DMS114 treated with DMSO at 0.1 percent for 48 hours (cell line): ENCODE results near the gene TRIM56.
A peak's percentile ranks its signal among the peaks of the same experiment; 100 is the strongest.
"Not testable (repeated sequence)": the region's sequence is repeated elsewhere in the genome, so short reads cannot be mapped to it uniquely, and the experiment has no call there.

Experiments
- DNase-seq: peaks from one replicate; lab custom pipeline; 2025; ENCODE audit not compliant: unreplicated experiment; lab: John Stamatoyannopoulos, UW

Gene TRIM56, protein sequence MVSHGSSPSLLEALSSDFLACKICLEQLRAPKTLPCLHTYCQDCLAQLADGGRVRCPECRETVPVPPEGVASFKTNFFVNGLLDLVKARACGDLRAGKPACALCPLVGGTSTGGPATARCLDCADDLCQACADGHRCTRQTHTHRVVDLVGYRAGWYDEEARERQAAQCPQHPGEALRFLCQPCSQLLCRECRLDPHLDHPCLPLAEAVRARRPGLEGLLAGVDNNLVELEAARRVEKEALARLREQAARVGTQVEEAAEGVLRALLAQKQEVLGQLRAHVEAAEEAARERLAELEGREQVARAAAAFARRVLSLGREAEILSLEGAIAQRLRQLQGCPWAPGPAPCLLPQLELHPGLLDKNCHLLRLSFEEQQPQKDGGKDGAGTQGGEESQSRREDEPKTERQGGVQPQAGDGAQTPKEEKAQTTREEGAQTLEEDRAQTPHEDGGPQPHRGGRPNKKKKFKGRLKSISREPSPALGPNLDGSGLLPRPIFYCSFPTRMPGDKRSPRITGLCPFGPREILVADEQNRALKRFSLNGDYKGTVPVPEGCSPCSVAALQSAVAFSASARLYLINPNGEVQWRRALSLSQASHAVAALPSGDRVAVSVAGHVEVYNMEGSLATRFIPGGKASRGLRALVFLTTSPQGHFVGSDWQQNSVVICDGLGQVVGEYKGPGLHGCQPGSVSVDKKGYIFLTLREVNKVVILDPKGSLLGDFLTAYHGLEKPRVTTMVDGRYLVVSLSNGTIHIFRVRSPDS

DNA sequence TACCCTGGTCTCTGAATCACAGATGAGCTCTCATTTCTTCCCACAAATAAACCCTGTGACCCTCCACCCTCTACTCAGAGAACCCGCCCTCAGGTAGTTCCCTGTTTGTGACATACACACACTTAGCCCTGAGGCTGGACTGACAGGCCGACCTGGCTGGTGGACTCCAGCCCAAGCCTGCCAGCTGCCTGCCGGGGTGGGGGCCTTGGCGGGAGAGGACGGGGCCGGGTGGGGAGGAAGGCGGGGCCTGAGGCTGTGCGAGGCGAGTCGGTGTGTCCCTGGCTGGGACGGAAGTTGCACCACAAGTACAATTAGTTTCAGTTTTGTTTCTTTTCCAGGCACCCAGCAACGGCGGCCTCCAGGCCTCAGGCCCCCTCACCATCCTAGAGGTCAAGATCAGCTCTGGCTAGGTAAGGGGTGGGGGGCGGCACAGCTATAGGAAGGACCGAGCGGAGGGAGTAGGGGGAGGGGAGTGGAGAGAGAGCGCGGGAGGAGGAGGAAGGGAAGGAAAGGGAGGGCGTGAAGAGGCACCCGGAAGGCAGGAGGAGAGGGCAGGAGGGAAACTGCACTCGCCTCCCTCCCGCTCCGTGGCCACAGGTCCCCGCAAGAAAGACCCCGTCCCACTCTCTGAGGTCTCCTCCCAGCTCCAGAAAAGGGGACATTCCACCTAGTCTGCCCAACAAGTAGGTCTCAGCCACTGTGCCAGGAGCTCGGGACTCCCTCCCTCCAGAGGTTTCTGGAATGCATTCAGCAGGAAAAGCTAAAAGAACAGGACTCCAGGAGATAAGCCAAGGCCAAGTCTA is at the start of gene TRIM56:
TRIM56 (plus strand) TSS at position 320 of the 803 bp plus-strand sequence. CDS start 1,832 bp downstream, outside the sequence.
- DNase-seq: peak; percentile 67

DNA sequence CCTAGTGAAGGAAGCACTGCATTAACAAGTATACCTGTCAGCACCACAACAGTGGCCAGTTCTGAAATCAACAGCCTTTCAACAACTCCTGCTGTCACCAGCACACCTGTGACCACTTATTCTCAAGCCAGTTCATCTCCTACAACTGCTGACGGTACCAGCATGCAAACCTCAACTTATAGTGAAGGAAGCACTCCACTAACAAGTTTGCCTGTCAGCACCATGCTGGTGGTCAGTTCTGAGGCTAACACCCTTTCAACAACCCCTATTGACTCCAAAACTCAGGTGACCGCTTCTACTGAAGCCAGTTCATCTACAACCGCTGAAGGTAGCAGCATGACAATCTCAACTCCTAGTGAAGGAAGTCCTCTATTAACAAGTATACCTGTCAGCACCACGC is 49.3 kb upstream of the TRIM56 start:
- no peak for DNase-seq

DNA sequence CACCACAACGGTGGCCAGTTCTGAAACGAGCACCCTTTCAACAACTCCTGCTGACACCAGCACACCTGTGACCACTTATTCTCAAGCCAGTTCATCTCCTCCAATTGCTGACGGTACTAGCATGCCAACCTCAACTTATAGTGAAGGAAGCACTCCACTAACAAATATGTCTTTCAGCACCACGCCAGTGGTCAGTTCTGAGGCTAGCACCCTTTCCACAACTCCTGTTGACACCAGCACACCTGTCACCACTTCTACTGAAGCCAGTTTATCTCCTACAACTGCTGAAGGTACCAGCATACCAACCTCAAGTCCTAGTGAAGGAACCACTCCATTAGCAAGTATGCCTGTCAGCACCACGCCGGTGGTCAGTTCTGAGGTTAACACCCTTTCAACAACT is 44.0 kb upstream of the TRIM56 start:
- not testable (repeated sequence) for DNase-seq

DNA sequence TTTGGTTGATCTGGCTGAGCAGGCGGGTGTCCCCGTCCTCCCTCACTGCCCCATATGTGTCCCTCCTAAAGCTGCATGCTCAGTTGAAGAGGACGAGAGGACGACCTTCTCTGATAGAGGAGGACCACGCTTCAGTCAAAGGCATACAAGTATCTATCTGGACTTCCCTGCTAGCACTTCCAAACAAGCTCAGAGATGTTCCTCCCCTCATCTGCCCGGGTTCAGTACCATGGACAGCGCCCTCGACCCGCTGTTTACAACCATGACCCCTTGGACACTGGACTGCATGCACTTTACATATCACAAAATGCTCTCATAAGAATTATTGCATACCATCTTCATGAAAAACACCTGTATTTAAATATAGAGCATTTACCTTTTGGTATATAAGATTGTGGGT is 26.9 kb upstream of the TRIM56 start:
- no peak for DNase-seq

DNA sequence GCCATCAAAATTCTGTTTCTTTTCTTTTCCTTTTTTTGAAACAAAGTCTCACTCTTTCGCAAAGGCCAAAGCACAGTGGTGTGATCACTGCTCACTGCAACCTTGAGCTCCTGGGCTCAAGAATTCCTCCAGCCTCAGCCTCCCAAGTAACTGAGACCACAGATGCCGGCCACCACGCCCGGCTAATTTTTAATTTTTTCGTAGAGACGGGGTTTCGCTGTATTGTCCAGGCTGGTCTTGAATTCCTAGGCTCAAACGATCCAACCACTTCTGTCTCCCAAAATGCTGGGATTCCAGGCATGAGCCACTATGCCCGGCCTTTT is 25.7 kb upstream of the TRIM56 start:
- DNase-seq: no peak

DNA sequence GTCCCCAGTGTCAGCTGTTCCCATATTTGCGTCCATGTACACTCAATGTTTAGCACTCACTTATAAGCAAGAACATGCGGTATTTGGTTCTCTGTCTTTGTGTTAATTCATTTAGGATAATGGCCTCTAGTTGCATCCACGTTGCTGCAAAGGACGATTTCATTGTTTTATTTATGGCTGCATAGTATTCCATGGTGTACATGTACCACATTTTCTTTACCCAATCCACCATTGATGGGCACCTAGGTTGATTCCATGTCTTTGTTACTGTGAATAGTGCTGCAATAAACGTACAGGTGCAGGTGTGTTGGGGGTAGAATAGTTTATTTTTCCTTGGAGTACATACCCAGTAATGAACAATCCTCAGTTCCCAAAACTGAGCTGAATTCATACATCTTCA is 24.3 kb upstream of the TRIM56 start:
- DNase-seq: no peak

DNA sequence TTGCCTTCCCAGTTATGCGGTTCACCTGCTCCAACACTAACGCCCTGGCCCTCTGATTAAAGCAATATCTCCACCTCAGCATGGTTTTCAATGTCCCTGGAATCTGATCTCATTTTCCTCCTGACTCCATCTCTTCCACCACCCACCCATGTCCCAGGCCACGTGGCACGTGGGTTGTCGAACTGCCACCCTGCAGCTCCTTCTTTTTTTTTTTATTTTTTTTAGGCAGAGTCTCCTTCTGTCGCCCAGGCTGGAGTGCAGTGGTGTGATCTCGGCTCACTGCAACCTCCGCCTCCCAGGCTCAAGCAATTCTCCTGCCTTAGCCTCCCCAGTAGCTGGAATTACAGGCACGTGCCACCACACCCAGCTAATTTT is 21.1 kb upstream of the TRIM56 start:
- not testable (repeated sequence) for DNase-seq

DNA sequence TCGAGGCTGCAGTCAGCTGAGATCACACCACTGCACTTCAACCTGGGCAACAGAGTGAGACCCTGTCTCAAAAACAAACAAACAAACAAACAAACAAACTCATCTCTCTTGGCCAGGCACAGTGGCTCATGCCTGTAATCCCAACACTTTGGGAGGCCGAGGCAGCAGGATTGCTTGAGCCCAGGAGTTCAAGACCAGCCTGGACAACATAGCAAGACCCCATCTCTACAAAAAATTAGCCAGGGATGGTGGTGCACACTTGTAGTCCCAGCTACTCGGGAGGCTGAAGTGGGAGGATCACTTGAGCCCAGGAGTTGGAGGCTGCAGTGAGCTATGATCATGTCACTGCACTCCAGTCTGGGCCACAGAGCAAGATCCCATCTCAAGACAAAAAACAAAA is 20.1 kb upstream of the TRIM56 start:
- not testable (repeated sequence) for DNase-seq

DNA sequence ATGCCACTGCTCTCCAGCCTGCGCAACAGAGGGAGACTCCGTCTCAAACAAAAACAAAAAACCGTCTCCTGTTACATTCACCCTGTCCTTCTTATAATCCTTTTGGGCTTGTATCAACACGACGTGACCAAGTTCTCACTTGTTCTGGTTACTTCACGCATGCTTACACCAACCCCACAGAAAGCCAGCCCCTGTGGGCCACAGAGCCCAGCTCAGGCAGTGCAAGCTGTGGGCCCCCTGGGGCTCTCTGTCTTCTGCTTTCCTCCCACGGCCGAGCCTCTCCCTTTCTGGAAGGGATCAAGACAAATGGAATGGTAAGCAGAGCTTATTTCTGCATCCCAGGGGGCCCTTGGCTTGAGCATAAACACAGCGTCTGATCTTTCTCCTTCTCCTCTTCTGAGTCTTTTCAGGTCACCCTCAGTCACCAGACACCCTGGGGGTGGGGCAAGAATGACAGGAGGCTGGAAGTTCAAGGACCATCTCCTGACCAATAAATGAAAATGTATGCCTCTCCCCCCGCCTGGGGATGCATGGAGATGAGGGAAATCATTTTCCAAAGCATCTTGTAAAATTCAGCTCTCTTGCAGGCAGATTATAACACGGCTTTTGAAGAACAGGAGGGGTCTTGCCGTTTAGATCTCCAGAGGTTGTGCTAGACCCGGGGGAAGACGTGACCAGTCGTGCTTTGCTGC is 19.0 kb upstream of the TRIM56 start:
- no peak for DNase-seq

DNA sequence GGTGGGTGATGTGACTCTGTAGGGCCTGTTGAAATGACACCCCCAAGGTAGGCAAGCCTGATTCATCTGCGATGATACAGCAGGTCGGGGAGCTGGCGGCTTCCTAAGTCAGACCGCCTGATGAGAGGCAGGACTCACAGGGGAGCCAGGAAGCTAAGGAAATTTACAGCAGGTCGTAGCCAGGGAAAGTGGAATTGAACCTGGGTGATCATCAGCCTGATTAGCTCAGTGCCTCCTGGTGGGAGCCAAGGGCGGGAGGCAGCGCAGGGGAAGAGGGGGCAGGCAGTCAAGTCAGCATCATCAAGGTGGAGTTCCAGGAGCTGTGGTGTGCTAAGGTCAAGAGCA is 18.5 kb upstream of the TRIM56 start:
- no peak for DNase-seq

DNA sequence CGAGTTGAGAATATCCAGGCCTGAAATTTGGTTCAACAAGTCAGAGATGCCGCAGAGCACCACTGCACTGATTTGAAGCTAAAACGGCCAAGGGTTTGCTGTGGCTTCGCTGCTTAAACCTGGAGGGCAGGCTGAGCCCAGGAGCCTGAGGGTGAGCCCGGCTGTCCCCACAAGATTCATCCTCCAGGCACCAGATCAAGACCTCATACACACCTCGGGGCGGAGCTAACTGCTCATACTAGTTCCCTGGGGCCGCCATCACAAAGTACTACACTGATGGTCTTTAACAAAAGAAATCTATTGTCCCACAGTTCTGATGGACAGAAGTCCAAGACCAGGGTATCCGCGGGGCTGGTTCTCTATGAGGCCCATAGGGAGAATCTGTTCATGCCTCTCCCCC is 16.9 kb upstream of the TRIM56 start:
- DNase-seq: no peak

DNA sequence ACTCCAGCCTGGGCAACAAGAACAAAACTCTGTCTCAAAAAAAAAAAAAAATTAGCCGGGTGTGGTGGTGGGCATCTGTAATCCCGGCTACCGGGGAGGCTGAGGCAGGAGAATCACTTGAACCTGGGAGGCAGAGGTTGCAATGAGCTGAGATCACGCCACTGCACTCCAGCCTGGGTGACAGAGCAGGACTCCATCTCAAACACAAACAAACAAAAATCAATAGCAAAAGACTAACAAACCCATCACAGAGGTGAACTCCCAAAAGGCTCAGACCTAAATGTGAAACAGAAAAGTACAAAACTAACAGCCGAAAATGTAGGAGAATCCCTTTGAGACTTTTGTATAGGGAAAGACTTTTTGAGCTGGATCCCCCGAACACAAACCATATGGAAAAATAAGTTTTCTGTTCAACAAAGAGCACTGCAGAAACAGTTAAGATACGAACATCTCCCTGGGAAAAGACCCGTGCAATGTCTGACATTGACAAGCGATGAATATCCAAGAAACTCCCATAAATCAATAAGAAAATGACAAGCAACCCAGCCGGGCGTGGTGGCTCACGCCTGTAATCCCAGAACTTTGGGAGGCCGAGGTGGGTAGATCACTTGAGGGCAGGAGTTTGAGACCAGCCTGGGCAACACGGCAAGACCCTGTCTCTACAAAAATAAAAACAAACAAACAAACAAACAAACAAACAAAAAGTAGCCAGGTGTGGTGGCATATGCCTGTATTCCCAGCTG is 13.7 kb upstream of the TRIM56 start:
- not testable (repeated sequence) for DNase-seq

DNA sequence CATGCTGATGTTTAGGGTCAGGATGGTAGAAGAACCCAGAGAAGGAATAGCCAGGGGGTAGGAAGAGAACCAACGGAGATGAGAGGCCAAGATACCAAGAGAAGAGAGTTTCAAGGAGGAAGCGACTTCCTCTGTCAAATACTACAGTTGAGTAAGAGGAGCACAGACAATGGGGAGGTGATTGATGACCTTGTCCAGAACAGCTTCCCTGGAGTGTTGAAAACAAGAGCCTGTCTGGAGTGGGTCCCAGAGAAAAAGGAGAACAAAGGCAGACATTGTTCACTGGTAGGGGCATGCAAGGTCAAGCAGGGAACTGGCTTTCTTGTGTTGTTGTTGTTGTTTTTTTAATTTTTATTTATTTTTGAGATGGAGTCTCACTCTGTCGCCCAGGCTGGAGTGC is 9.6 kb upstream of the TRIM56 start:
- no peak for DNase-seq

DNA sequence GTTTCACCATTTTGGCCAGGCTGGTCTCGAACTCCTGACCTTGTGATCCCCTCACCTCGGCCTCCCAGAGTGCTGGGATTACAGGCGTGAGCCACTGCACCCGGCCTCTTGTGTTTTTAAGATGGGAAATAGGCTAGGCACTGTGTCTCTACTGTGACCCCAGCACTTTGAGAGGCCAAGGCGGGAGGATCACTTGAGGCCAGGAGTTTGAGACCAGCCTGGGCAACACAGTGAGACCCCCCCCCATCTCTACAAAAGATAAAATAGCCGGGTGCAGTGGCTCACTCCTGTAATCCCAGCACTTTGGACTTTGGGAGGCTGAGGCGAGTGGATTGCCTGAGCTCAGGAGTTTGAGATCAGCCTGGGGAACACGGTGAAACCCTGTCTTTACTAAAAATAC is 9.1 kb upstream of the TRIM56 start:
- DNase-seq: not testable (repeated sequence)

DNA sequence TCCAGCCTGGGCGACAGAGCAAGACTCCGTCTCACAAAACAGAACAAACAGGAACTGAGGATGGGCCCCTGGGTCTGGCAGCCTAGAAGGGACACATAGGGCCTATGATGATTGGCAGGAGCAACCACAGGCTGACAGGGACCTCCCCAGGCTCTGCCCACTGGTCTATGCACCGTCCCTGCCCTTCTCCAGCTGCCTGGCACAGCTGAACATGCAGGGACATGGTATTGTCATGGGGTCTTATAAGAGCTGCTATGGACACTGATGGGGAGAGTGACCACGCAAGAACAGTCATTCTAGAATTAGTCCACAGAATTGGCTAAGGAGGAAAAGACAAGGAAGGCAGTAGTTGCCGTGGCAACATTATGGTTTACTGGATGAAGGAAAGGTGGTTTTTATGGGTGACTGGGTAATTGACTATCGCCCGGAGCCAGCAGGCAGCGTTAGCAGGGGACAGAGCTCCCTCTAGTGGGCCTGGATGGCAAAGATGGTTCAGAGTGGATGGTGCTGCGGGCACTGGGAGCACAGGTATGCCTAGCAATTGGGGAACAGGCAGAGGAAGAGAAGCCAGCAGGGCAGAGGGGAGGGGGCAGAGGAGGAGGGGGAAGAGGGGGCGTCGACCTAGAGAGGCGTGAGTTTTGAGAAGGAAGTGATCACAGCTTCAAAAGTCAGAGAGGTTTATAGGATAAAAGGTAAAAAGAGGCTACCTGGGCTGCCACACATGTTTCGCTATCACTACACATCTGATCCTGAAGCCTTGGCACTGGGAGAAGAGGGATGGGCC is 7.8 kb upstream of the TRIM56 start:
- peak; percentile 64 for DNase-seq

DNA sequence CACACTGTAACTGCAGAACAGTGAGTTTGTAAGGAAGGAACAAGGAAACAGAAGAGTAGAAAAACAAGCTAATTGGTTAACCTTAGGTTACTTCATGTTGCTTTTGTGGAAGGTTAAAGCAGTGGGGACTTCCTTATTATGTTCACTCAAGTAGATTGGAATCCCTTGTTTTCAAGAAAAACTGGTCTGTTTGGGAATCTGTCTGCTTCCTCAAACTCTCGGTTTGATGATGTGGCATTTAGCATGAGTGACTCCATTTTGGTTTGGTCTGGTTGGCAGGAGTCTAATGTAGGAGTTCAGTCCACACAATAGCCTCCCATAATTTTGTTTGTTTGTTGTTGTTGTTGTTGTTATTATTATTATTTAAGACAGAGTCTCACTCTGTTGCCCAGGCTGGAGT is 3.8 kb upstream of the TRIM56 start:
- DNase-seq: no peak

DNA sequence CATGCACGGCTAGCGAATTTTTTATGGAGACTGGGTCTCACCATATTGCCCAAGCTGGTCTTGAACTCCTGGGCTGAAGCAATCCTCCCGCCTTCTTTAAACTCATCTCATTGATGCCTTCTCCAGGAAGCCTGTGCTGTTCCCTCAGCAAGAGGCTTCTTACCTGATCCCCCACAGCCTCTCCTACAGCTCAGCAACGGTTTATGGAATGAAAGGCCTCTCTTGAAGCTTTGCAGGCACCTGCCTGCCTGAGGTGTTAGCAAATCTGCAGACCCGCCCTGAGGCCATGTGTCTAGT is 468 bp upstream of the TRIM56 start:
- no peak for DNase-seq

DNA sequence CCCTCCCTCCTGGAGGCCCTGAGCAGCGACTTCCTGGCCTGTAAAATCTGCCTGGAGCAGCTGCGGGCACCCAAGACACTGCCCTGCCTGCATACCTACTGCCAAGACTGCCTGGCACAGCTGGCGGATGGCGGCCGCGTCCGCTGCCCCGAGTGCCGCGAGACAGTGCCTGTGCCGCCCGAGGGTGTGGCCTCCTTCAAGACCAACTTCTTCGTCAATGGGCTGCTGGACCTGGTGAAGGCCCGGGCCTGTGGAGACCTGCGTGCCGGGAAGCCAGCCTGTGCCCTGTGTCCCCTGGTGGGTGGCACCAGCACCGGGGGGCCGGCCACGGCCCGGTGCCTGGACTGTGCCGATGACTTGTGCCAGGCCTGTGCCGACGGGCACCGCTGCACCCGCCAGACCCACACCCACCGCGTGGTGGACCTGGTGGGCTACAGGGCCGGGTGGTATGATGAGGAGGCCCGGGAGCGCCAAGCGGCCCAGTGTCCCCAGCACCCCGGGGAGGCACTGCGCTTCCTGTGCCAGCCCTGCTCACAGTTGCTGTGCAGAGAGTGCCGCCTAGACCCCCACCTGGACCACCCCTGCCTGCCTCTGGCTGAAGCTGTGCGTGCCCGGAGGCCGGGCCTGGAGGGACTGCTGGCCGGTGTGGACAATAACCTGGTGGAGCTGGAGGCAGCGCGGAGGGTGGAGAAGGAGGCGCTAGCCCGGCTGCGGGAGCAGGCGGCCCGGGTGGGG is 2.2 kb downstream of the TRIM56 start:
- no peak for DNase-seq

DNA sequence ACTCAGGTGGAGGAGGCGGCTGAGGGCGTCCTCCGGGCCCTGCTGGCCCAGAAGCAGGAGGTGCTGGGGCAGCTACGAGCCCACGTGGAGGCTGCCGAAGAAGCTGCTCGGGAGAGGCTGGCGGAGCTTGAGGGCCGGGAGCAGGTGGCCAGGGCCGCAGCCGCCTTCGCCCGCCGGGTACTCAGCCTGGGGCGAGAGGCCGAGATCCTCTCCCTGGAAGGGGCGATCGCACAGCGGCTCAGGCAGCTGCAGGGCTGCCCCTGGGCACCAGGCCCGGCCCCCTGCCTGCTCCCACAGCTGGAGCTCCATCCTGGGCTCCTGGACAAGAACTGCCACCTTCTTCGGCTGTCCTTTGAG is 2.8 kb downstream of the TRIM56 start:
- DNase-seq: no peak
